ENCODE data around the gene PTBP2.

GRCh38 chr1:96721416-96722160, at the start of gene PTBP2:
- TF ChIP-seq CTCF (conservative IDR thresholded peaks at IDR 0.05; ENCODE audit: low read depth, low read length) = no peak
- no peak for TF ChIP-seq EZH2 (IDR thresholded peaks at IDR 0.05; ENCODE audit: borderline replicate concordance, low read depth, low read length, poor library complexity, severe bottlenecking)
